Neural progenitor cell (in vitro differentiated cells): ENCODE measurements around the gene IKBKG. TPM values are rescaled to one million over a fixed set of nuclear protein-coding genes. Genes with fewer than 3 reads are reported as not detected.

ENCODE experiments used
- DNase-seq: peaks from one replicate; pipeline ENCODE4 v3.0.0-alpha.2; 2016; ENCODE audit warnings: low spot score
- H2AFZ ChIP-seq: fragments of 200-600 bp; sonication (generic); replicated peaks from 2 replicates; pipeline ENCODE4 v1.6.1; 2016; ENCODE audit warnings: antibody characterized with exemption
- H3F3A ChIP-seq: fragments of 200-600 bp; sonication (generic); 2 replicates; pipeline ENCODE4 v1.6.1; 2016; ENCODE audit warnings: antibody characterized with exemption, low read depth
- H3K27ac ChIP-seq: fragments of 200-600 bp; sonication (generic); 2 replicates; pipeline ENCODE4 v1.5.1; 2016; ENCODE audit warnings: mild to moderate bottlenecking
- H3K27me3 ChIP-seq: fragments of 200-600 bp; sonication (generic); 2 replicates; pipeline ENCODE4 v1.6.1; 2016; ENCODE audit warnings: mild to moderate bottlenecking, moderate library complexity
- H3K36me3 ChIP-seq: fragments of 200-600 bp; sonication (generic); 2 replicates; pipeline ENCODE4 v1.5.1; 2016
- H3K4me1 ChIP-seq: fragments of 200-600 bp; sonication (generic); 2 replicates; pipeline ENCODE4 v1.6.1; 2016; ENCODE audit warnings: mixed run types
- H3K4me2 ChIP-seq: fragments of 200-600 bp; sonication (generic); 2 replicates; pipeline ENCODE4 v1.6.1; 2016
- H3K4me3 ChIP-seq: fragments of 200-600 bp; sonication (generic); 2 replicates; pipeline ENCODE4 v1.5.1; 2016
- H3K79me2 ChIP-seq: fragments of 200-600 bp; sonication (generic); 2 replicates; pipeline ENCODE4 v1.6.1; 2016; ENCODE audit warnings: low read depth
- H3K9ac ChIP-seq: fragments of 200-600 bp; sonication (generic); 2 replicates; pipeline ENCODE4 v1.6.1; 2016
- H3K9me3 ChIP-seq: fragments of 200-600 bp; sonication (generic); 2 replicates; pipeline ENCODE4 v1.5.1; 2016; ENCODE audit warnings: low read depth
- H4K20me1 ChIP-seq: fragments of 200-600 bp; sonication (generic); 2 replicates; pipeline ENCODE4 v1.6.1; 2016; ENCODE audit warnings: low read depth
- H3K27ac Mint-ChIP-seq: 3 replicates; pipeline ENCODE4 v1.8.0; 2021; ENCODE audit warnings: mixed read lengths
- H3K27me3 Mint-ChIP-seq: 2 replicates; pipeline ENCODE4 v1.8.0; 2022; ENCODE audit warnings: low read depth, mild to moderate bottlenecking, inconsistent platforms, moderate library complexity, mixed read lengths; ENCODE audit not compliant: insufficient read depth
- H3K36me3 Mint-ChIP-seq: 3 replicates; pipeline ENCODE4 v1.8.0; 2021; ENCODE audit warnings: mixed read lengths
- H3K4me1 Mint-ChIP-seq: 3 replicates; pipeline ENCODE4 v1.8.0; 2021; ENCODE audit warnings: mixed read lengths
- H3K4me3 Mint-ChIP-seq: 3 replicates; pipeline ENCODE4 v1.8.0; 2021; ENCODE audit warnings: mild to moderate bottlenecking, moderate library complexity, mixed read lengths
- H3K9me3 Mint-ChIP-seq: 3 replicates; pipeline ENCODE4 v1.8.0; 2020; ENCODE audit warnings: mixed read lengths
- EZH2 ChIP-seq: fragments of 200-600 bp; sonication (generic); IDR thresholded peaks from 2 replicates; pipeline ENCODE4 v1.6.1; 2017; ENCODE audit warnings: antibody characterized with exemption, mild to moderate bottlenecking, moderate library complexity
- EZH2phosphoT487 ChIP-seq: fragments of 200-600 bp; sonication (generic); IDR thresholded peaks from 2 replicates; pipeline ENCODE4 v1.6.1; 2017; ENCODE audit warnings: antibody characterized with exemption
- total RNA-seq: library from RNA; depleted of rRNA; stranded (reverse); fragments of >200 nt; gene quantifications from 2 replicates; pipeline ENCODE4 v1.2.3, GENCODE V29; 2015; ENCODE audit warnings: low replicate concordance
- TF ChIP-seq, protein P1 (sequence below): fragments of 200-600 bp; sonication (generic); IDR thresholded peaks from 2 replicates; pipeline ENCODE4 v1.5.1; 2017; ENCODE audit warnings: antibody characterized with exemption, mild to moderate bottlenecking

Gene IKBKG
- total RNA-seq, 1 donor from 2014 or later: 13.2 TPM

GRCh38 chrX:154602766-154603437 is 55.5 kb downstream of the IKBKG start:
- TF ChIP-seq, protein P1, sequence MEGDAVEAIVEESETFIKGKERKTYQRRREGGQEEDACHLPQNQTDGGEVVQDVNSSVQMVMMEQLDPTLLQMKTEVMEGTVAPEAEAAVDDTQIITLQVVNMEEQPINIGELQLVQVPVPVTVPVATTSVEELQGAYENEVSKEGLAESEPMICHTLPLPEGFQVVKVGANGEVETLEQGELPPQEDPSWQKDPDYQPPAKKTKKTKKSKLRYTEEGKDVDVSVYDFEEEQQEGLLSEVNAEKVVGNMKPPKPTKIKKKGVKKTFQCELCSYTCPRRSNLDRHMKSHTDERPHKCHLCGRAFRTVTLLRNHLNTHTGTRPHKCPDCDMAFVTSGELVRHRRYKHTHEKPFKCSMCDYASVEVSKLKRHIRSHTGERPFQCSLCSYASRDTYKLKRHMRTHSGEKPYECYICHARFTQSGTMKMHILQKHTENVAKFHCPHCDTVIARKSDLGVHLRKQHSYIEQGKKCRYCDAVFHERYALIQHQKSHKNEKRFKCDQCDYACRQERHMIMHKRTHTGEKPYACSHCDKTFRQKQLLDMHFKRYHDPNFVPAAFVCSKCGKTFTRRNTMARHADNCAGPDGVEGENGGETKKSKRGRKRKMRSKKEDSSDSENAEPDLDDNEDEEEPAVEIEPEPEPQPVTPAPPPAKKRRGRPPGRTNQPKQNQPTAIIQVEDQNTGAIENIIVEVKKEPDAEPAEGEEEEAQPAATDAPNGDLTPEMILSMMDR: no peak
- TF ChIP-seq EZH2phosphoT487: no peak
- no peak for TF ChIP-seq EZH2
- Mint-ChIP-seq H3K27ac (no peak overlapping the region), H3K4me3 (no peak overlapping the region), H3K27me3 (peaks cover 2% of the 10 kb centered on the region), H3K9me3 (peaks cover 29% of the 10 kb centered on the region), H3K4me1 (no peaks in the 10 kb centered on the region), H3K36me3 (no peaks in the 10 kb centered on the region)
- no peaks in the 10 kb centered on the region for H3K27me3 ChIP-seq
- H3K4me3 ChIP-seq: no peak overlapping the region
- H3K36me3 ChIP-seq: no peaks in the 10 kb centered on the region
- no peak overlapping the region for H2AFZ ChIP-seq
- DNase-seq: no peak
- H3K9me3 ChIP-seq: no peaks in the 10 kb centered on the region
- no peak overlapping the region for H3K9ac ChIP-seq
- H3F3A ChIP-seq: no peaks in the 10 kb centered on the region
- H3K4me2 ChIP-seq: no peak overlapping the region
- H3K27ac ChIP-seq: no peak overlapping the region
- no peaks in the 10 kb centered on the region for H3K79me2 ChIP-seq
- no peaks in the 10 kb centered on the region for H3K4me1 ChIP-seq
- H4K20me1 ChIP-seq: no peaks in the 10 kb centered on the region

DNA sequence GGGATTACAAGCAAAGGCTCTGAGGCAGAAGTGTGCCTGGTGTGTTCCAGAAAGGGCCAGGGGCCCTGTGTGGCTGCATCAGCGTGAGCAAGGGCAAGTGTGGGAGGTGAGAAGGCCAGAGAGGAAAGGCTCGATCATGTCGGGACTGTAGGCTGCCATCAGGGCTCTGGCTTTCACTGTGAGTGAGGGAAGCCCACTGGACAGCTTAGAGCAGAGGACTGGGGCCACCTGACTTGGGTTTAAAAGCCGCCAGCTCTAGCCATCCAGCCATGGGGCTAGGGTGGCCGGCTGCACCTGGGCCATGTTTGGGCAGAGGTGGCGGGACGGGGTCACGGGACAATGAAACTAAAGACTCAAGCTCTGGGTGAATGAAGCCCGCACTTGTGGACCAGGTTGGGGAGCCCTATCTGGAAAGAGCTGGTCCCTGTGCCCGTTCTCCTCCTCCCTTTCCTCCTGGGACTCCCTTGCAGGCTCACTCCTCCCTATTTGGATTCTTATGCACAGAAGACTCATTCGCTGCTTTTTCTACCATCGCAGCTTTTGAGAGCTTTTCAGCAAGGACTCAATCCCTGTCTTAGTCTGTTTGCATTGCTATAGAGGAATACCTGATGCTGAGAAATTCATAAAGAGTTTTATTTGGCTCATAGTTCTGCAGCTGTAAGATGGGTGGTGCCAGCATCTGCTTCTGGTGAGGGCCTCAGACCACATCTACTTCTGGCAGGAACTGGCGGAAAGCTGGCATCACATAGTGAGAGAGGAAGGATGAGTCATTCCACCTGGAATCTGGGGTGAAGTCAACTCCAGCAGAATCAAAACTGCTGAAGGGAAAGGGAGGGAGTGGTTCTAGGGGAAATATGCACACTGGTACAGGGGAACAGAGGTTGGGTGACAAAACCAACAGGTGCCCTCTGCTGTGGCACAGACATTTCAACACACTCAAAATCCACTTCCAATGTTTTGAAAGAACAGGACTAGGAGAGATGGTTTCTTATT is 56.3 kb downstream of the IKBKG start:
- Histone ChIP-seq H3K9ac (no peak overlapping the region), H3F3A (no peaks in the 10 kb centered on the region), H3K4me3 (no peak overlapping the region), H3K4me2 (no peak overlapping the region), H3K9me3 (no peaks in the 10 kb centered on the region), H3K27me3 (no peaks in the 10 kb centered on the region), H2AFZ (no peak overlapping the region), H3K79me2 (no peaks in the 10 kb centered on the region), H3K27ac (no peak overlapping the region), H3K36me3 (no peaks in the 10 kb centered on the region), H3K4me1 (no peaks in the 10 kb centered on the region), H4K20me1 (no peaks in the 10 kb centered on the region)
- Mint-ChIP-seq H3K9me3 (peaks cover 27% of the 10 kb centered on the region), H3K36me3 (no peaks in the 10 kb centered on the region), H3K4me3 (no peak overlapping the region), H3K4me1 (no peaks in the 10 kb centered on the region), H3K27me3 (peaks cover 2% of the 10 kb centered on the region), H3K27ac (no peak overlapping the region)
- DNase-seq: no peak
- TF ChIP-seq, protein P1: no peak
- no peak for TF ChIP-seq EZH2phosphoT487
- TF ChIP-seq EZH2: no peak

GRCh38 chrX:154605566-154605965 is 58.1 kb downstream of the IKBKG start:
- TF ChIP-seq EZH2phosphoT487: no peak
- no peak for TF ChIP-seq EZH2
- TF ChIP-seq, protein P1: no peak
- Mint-ChIP-seq H3K9me3 (peaks cover 26% of the 10 kb centered on the region), H3K4me1 (no peaks in the 10 kb centered on the region), H3K27me3 (peaks cover 2% of the 10 kb centered on the region), H3K4me3 (no peak overlapping the region), H3K27ac (no peak overlapping the region), H3K36me3 (no peaks in the 10 kb centered on the region)
- Histone ChIP-seq H3K4me1 (no peaks in the 10 kb centered on the region), H3K9ac (no peak overlapping the region), H3K36me3 (no peaks in the 10 kb centered on the region), H3K27me3 (no peaks in the 10 kb centered on the region), H3F3A (no peaks in the 10 kb centered on the region), H2AFZ (no peak overlapping the region), H4K20me1 (no peaks in the 10 kb centered on the region), H3K79me2 (no peaks in the 10 kb centered on the region), H3K4me2 (no peak overlapping the region), H3K4me3 (no peak overlapping the region), H3K27ac (no peak overlapping the region), H3K9me3 (no peaks in the 10 kb centered on the region)
- DNase-seq: no peak
